Activated CD4-positive, alpha-beta T cell treated with anti-CD3 and anti-CD28 coated beads for 36 hours (primary cell): Measurements from ENCODE around the gene GRAP. TPM values are rescaled to one million over a fixed set of nuclear protein-coding genes. Genes with fewer than 3 reads are reported as not detected.
"Not testable (repeated sequence)": the region's sequence is repeated elsewhere in the genome, so short reads cannot be mapped to it uniquely, and the experiment has no call there.

Experiments used
- ATAC-seq: fragments of 200-7000 bp; cut with Tn5 transposase; one replicate; pipeline ENCODE4 v1.10.0; 2021; ENCODE audit warnings: mild to moderate bottlenecking, moderate library complexity
- CTCF ChIA-PET: fragments of 350-600 bp; sonication (Branson Sonifier 250); formaldehyde crosslinking; loops from one replicate; lab custom pipeline; 2021; ENCODE audit warnings: antibody characterized with exemption; lab: Charles Lee
- POLR2A ChIA-PET: fragments of 350-600 bp; sonication (Branson Sonifier 250); formaldehyde crosslinking; loops from one replicate; lab custom pipeline; 2021; ENCODE audit warnings: antibody characterized with exemption, inconsistent platforms; lab: Charles Lee
- DNase-seq: peaks from one replicate; pipeline ENCODE4 v3.0.0-alpha.2; 2020
- H3K27ac Mint-ChIP-seq: one replicate; pipeline ENCODE4 v1.8.0; 2021; ENCODE audit warnings: mixed read lengths
- H3K27me3 Mint-ChIP-seq: one replicate; pipeline ENCODE4 v1.8.0; 2021; ENCODE audit warnings: mixed read lengths
- H3K36me3 Mint-ChIP-seq: one replicate; pipeline ENCODE4 v1.8.0; 2021; ENCODE audit warnings: low read depth, mixed read lengths
- H3K4me1 Mint-ChIP-seq: one replicate; pipeline ENCODE4 v1.8.0; 2021; ENCODE audit warnings: mixed read lengths
- H3K4me3 Mint-ChIP-seq: one replicate; pipeline ENCODE4 v1.8.0; 2021; ENCODE audit warnings: mild to moderate bottlenecking, moderate library complexity, mixed read lengths
- H3K9me3 Mint-ChIP-seq: one replicate; pipeline ENCODE4 v1.8.0; 2021; ENCODE audit warnings: low read depth, mixed read lengths
- intact Hi-C, 2 experiments: fragments of 100-400 bp; cut with DNase I in 1 of 2; cut with micrococcal nuclease in 1 of 2; formaldehyde crosslinking; loops; one replicate each; pipeline versions ENCODE4 v1.14.2 to v1.15.1; 2022 to 2024; cut with DNase I, micrococcal nuclease
- total RNA-seq, 2 experiments: library from RNA; stranded (reverse); gene quantifications; one replicate each; pipeline ENCODE4 v1.2.3, GENCODE V29; 2021

GRAP gene
- total RNA-seq, 2 experiments from 2014 or later, result 10.7 to 11.2 TPM

- H3K4me1 Mint-ChIP-seq, H3K36me3 Mint-ChIP-seq, intact Hi-C loops, CTCF ChIA-PET, H3K27me3 Mint-ChIP-seq, POLR2A ChIA-PET, H3K9me3 Mint-ChIP-seq: not testable (repeated sequence)
- H3K4me3 Mint-ChIP-seq, result peak overlapping the region; percentile 43
- DNase-seq (peak; percentile 77), ATAC-seq (peak; percentile 24)
- H3K27ac Mint-ChIP-seq, result peak overlapping the region; percentile 51
These were observed 16.7 kb upstream of the GRAP start for GRCh38 chr17:19063326-19063956.

GRCh38 chr17:19062718-19063325, 16.1 kb upstream of the GRAP start:
- peak; percentile 83 for ATAC-seq
- POLR2A ChIA-PET, H3K27ac Mint-ChIP-seq, CTCF ChIA-PET, intact Hi-C loops, H3K4me3 Mint-ChIP-seq, H3K4me1 Mint-ChIP-seq, H3K36me3 Mint-ChIP-seq, H3K9me3 Mint-ChIP-seq, DNase-seq, H3K27me3 Mint-ChIP-seq: not testable (repeated sequence)

DNA sequence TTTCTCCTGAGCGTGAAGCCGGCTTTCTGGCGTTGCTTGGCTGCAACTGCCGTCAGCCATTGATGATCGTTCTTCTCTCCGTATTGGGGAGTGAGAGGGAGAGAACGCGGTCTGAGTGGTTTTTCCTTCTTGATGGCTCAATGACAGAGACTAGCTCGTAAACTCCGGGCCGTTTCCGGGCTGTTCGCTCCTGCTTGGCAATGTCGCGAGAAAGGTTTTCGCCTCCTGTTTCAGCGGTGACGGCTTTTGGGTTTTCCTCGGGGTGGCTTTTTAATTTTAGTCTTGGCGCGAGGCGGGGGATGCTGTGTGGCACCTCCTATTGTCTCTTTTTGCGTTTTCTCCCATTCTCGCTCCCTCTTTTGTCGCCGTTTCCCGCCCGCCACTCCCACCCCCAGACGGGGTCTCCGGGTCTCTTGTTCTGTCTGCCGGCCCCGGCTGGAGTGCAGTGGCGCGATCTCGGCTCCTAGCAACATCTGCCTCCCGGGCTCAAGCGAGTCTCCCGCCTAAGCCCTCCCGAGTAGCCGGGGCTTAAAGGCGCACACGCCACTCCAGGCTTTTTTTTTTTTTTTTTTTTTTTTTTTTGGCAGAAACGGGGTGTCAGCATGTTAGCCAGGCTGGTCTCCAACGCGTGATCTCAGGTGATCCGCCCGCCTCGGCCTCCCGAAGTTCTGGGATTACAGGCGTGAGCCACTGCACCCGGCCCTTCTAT, 15.4 kb upstream of the GRAP start:
- H3K4me3 Mint-ChIP-seq, result peak overlapping the region; percentile 38
- CTCF ChIA-PET, H3K27me3 Mint-ChIP-seq, intact Hi-C loops, H3K4me1 Mint-ChIP-seq, POLR2A ChIA-PET, H3K27ac Mint-ChIP-seq, H3K9me3 Mint-ChIP-seq, H3K36me3 Mint-ChIP-seq: not testable (repeated sequence)
- peak; percentile 91 for DNase-seq
- peak; percentile 59 for ATAC-seq

DNA sequence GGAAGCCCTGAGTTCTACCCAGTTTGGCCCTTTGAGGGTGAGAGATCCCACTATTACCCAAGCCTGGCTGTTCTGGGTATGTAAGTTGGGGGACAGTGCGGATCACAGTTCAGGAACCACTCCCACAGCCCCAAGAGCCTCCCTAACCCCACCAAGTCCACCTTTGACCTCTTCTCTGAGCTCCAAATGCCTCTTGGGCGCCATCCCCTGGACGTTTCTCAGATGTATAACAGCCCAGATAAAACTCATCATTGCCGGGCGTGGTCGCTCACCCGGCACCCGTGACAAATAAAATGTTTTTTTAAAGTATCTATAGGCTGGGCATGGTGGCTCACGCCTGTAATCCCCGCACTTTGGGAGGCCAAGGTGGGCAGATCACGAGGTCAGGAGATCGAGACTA, 8.7 kb upstream of the GRAP start:
- CTCF ChIA-PET, result not testable (repeated sequence)

DNA sequence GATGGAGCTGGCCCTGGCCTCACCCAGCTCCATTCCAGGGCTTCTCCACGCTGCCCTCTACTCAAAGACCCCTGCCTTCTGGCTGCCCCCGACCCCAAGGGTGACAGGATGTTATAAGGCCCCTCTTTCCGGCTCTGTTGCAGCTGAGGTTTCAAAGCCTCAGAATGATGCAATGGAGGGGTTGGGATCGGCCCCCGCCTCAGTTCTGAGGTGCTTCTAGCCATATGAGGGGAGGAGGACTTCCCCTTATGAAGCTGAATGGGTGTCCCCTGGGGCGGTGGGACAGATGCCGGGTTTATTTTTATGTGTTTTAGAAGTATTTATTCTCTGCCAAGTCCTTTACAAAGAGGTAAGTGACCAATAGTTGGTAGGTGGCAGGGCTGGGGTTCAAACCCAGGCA, 2.1 kb upstream of the GRAP start:
- intact Hi-C loops, H3K4me1 Mint-ChIP-seq, ATAC-seq, H3K4me3 Mint-ChIP-seq, H3K36me3 Mint-ChIP-seq, H3K9me3 Mint-ChIP-seq, DNase-seq, H3K27ac Mint-ChIP-seq, POLR2A ChIA-PET, CTCF ChIA-PET, H3K27me3 Mint-ChIP-seq: not testable (repeated sequence)

More for the DNA sequence above, 8.7 kb upstream of the GRAP start:
- H3K27ac Mint-ChIP-seq, POLR2A ChIA-PET, DNase-seq, H3K36me3 Mint-ChIP-seq, H3K9me3 Mint-ChIP-seq, H3K4me3 Mint-ChIP-seq, H3K4me1 Mint-ChIP-seq, H3K27me3 Mint-ChIP-seq, intact Hi-C loops: not testable (repeated sequence)
- peak; percentile 94 for ATAC-seq

GRCh38 chr17:19047510-19047909, 753 bp upstream of the GRAP start:
- peak; percentile 4 for DNase-seq
- not testable (repeated sequence) for H3K27me3 Mint-ChIP-seq

GRCh38 chr17:19044643-19045042, 2.1 kb downstream of the GRAP start:
- intact Hi-C loops, CTCF ChIA-PET, H3K4me1 Mint-ChIP-seq, H3K9me3 Mint-ChIP-seq, H3K27ac Mint-ChIP-seq, DNase-seq, H3K4me3 Mint-ChIP-seq, H3K27me3 Mint-ChIP-seq, H3K36me3 Mint-ChIP-seq, POLR2A ChIA-PET: not testable (repeated sequence)
- peak; percentile 57 for ATAC-seq

More at GRCh38 chr17:19047510-19047909, 753 bp upstream of the GRAP start:
- H3K4me3 Mint-ChIP-seq, H3K27ac Mint-ChIP-seq, intact Hi-C loops, ATAC-seq, POLR2A ChIA-PET, CTCF ChIA-PET, H3K4me1 Mint-ChIP-seq, H3K36me3 Mint-ChIP-seq, H3K9me3 Mint-ChIP-seq: not testable (repeated sequence)

DNA sequence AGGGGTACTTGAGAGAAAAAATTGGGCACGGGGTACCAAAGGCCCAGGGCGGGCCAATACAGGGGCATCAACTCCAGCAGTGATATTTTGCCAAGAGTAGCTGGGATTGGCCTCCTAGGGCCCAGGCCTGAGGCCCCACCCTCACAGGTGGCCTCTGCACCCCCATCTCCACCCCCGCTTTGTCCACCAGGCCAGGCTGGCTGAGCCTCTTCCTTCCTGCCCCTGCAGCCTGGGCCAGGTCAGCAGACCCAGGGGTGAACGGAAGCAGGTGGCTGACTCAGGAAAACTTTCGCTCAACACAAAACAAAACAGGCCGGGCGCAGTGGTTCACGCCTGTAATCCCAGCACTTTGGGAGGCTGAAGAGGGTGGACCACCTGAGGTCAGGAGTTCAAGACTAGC, 3.7 kb downstream of the GRAP start:
- DNase-seq, H3K36me3 Mint-ChIP-seq, POLR2A ChIA-PET, H3K4me1 Mint-ChIP-seq, H3K27me3 Mint-ChIP-seq, intact Hi-C loops, CTCF ChIA-PET, H3K9me3 Mint-ChIP-seq, H3K27ac Mint-ChIP-seq, H3K4me3 Mint-ChIP-seq: not testable (repeated sequence)
- peak; percentile 9 for ATAC-seq

- intact Hi-C loops, H3K27ac Mint-ChIP-seq, ATAC-seq, H3K4me3 Mint-ChIP-seq, POLR2A ChIA-PET, CTCF ChIA-PET, H3K4me1 Mint-ChIP-seq, H3K9me3 Mint-ChIP-seq, DNase-seq, H3K27me3 Mint-ChIP-seq, H3K36me3 Mint-ChIP-seq: not testable (repeated sequence)
These were observed 4.4 kb downstream of the GRAP start for GRCh38 chr17:19042369-19042768.

GRCh38 chr17:19041871-19042270, 4.9 kb downstream of the GRAP start:
- CTCF ChIA-PET, H3K36me3 Mint-ChIP-seq, H3K27ac Mint-ChIP-seq, H3K4me1 Mint-ChIP-seq, H3K9me3 Mint-ChIP-seq, H3K4me3 Mint-ChIP-seq, ATAC-seq, DNase-seq, H3K27me3 Mint-ChIP-seq, POLR2A ChIA-PET, intact Hi-C loops: not testable (repeated sequence)

GRCh38 chr17:19040350-19040749, 6.4 kb downstream of the GRAP start:
- ATAC-seq, result peak; percentile 11
- POLR2A ChIA-PET, CTCF ChIA-PET, H3K27me3 Mint-ChIP-seq, H3K4me3 Mint-ChIP-seq, H3K4me1 Mint-ChIP-seq, H3K27ac Mint-ChIP-seq, DNase-seq, H3K36me3 Mint-ChIP-seq, intact Hi-C loops, H3K9me3 Mint-ChIP-seq: not testable (repeated sequence)

GRCh38 chr17:19038730-19039129, 8.0 kb downstream of the GRAP start:
- ATAC-seq, result peak; percentile 32
- H3K27me3 Mint-ChIP-seq, H3K9me3 Mint-ChIP-seq, POLR2A ChIA-PET, H3K4me1 Mint-ChIP-seq, H3K27ac Mint-ChIP-seq, H3K4me3 Mint-ChIP-seq, DNase-seq, intact Hi-C loops, H3K36me3 Mint-ChIP-seq, CTCF ChIA-PET: not testable (repeated sequence)
